SU-DHL-6 (cell line): ENCODE measurements around the gene PLA1A.

Experiments used
- EZH2phosphoT487 ChIP-seq: fragments of 200-600 bp; sonication (generic), shearing (Covaris generic); conservative IDR thresholded peaks from 2 replicates; pipeline ENCODE4 v1.6.1; 2018; ENCODE audit warnings: mild to moderate bottlenecking, antibody characterized with exemption, low read length, moderate library complexity, mixed read lengths
- TF ChIP-seq, protein P1 (sequence below): fragments of 200-600 bp; sonication (generic); IDR thresholded peaks from one replicate; pipeline ENCODE4 v1.5.1; 2017; ENCODE audit warnings: antibody characterized with exemption, mild to moderate bottlenecking, low read length, moderate library complexity; ENCODE audit not compliant: insufficient read depth, poor library complexity, severe bottlenecking

DNA sequence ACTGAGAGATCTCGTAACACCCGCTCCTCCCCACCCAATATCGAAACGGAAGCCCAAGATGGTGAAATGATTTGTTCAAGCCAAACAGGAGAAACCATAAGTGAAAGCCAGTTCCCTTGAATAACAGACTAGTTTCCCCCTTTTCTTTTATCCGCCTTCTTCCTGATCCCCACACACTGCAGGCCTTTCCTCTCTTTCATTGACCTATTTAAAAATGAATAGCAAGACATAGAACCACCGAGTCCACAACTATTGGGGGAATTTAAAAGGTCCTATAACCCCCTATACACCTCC is 79.9 kb downstream of the PLA1A start:
- TF ChIP-seq, protein P1, sequence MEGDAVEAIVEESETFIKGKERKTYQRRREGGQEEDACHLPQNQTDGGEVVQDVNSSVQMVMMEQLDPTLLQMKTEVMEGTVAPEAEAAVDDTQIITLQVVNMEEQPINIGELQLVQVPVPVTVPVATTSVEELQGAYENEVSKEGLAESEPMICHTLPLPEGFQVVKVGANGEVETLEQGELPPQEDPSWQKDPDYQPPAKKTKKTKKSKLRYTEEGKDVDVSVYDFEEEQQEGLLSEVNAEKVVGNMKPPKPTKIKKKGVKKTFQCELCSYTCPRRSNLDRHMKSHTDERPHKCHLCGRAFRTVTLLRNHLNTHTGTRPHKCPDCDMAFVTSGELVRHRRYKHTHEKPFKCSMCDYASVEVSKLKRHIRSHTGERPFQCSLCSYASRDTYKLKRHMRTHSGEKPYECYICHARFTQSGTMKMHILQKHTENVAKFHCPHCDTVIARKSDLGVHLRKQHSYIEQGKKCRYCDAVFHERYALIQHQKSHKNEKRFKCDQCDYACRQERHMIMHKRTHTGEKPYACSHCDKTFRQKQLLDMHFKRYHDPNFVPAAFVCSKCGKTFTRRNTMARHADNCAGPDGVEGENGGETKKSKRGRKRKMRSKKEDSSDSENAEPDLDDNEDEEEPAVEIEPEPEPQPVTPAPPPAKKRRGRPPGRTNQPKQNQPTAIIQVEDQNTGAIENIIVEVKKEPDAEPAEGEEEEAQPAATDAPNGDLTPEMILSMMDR = no peak
- TF ChIP-seq EZH2phosphoT487 = no peak
